ENCODE data around the gene CNOT2.

Gene CNOT2

DNA sequence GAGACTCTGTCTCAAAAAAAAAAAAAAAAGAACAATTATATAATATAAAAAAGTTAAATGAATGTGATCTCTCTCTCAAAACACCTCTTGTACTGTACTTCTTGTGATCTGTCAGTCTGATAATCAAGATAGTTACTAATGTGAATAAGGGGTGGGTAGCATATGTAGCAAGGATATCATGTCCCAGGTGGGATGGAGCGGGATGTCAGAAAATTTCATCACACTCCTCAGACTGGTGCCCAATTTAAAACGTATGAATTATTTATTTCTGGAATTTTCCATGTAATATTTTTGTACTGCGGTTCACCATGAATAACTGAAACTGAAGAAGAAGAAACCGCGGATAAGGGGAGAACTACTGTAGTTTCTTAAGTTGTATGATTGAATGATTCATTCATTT, 11.0 kb downstream of the CNOT2 start:
- H3K27ac ChIP-seq (replicated peaks) = no peak overlapping the region
- H3K4me3 ChIP-seq (replicated peaks; ENCODE audit: insufficient read depth, low read length) = no peak overlapping the region
- no peak for DNase-seq (ENCODE audit: low read depth in 1 of 2, low spot score in 1 of 2)
- TF ChIP-seq GABPA (IDR thresholded peaks at IDR 0.05; ENCODE audit: low read depth) (no peak), SPI1 (IDR thresholded peaks at IDR 0.05; ENCODE audit: borderline replicate concordance, low read depth) (no peak), POLR2AphosphoS5 (IDR thresholded peaks at IDR 0.05; ENCODE audit: low read depth) (no peak)
- TF ChIP-seq, protein P1, sequence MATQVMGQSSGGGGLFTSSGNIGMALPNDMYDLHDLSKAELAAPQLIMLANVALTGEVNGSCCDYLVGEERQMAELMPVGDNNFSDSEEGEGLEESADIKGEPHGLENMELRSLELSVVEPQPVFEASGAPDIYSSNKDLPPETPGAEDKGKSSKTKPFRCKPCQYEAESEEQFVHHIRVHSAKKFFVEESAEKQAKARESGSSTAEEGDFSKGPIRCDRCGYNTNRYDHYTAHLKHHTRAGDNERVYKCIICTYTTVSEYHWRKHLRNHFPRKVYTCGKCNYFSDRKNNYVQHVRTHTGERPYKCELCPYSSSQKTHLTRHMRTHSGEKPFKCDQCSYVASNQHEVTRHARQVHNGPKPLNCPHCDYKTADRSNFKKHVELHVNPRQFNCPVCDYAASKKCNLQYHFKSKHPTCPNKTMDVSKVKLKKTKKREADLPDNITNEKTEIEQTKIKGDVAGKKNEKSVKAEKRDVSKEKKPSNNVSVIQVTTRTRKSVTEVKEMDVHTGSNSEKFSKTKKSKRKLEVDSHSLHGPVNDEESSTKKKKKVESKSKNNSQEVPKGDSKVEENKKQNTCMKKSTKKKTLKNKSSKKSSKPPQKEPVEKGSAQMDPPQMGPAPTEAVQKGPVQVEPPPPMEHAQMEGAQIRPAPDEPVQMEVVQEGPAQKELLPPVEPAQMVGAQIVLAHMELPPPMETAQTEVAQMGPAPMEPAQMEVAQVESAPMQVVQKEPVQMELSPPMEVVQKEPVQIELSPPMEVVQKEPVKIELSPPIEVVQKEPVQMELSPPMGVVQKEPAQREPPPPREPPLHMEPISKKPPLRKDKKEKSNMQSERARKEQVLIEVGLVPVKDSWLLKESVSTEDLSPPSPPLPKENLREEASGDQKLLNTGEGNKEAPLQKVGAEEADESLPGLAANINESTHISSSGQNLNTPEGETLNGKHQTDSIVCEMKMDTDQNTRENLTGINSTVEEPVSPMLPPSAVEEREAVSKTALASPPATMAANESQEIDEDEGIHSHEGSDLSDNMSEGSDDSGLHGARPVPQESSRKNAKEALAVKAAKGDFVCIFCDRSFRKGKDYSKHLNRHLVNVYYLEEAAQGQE (IDR thresholded peaks at IDR 0.05; ENCODE audit: insufficient replicate concordance, low read depth) = no peak
- TF ChIP-seq, protein P2, sequence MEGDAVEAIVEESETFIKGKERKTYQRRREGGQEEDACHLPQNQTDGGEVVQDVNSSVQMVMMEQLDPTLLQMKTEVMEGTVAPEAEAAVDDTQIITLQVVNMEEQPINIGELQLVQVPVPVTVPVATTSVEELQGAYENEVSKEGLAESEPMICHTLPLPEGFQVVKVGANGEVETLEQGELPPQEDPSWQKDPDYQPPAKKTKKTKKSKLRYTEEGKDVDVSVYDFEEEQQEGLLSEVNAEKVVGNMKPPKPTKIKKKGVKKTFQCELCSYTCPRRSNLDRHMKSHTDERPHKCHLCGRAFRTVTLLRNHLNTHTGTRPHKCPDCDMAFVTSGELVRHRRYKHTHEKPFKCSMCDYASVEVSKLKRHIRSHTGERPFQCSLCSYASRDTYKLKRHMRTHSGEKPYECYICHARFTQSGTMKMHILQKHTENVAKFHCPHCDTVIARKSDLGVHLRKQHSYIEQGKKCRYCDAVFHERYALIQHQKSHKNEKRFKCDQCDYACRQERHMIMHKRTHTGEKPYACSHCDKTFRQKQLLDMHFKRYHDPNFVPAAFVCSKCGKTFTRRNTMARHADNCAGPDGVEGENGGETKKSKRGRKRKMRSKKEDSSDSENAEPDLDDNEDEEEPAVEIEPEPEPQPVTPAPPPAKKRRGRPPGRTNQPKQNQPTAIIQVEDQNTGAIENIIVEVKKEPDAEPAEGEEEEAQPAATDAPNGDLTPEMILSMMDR (IDR thresholded peaks at IDR 0.05; ENCODE audit: insufficient read depth, low read length) = no peak
- H3K27me3 ChIP-seq (ENCODE audit: insufficient read depth, poor library complexity, severe bottlenecking) = no peaks in the 10 kb centered on the region

DNA sequence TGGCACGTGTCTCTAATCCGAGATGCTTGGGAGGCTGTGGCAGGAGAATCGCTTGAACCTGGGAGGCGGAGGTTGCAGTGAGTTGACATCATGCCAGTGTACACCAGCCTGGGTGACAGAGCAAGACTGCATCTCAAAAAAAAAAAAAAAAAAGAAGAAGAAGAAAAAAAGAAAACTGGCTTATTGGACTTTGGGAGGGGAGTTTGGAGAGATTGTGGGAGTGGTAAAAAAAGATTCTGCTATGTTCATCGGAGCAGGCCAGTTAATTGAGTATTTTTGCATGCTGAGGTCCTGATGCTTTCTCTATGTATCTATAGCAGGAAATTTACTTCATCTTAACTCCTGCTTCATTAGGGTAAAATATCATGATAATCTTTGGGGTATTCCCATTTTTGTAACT, 11.6 kb downstream of the CNOT2 start:
- H3K4me3 ChIP-seq (replicated peaks; ENCODE audit: insufficient read depth, low read length) = no peak overlapping the region
- no peak overlapping the region for H3K27ac ChIP-seq (replicated peaks)
- TF ChIP-seq GABPA (IDR thresholded peaks at IDR 0.05; ENCODE audit: low read depth) = no peak
- TF ChIP-seq, protein P1 (IDR thresholded peaks at IDR 0.05; ENCODE audit: insufficient replicate concordance, low read depth) = no peak
- no peak for TF ChIP-seq POLR2AphosphoS5 (IDR thresholded peaks at IDR 0.05; ENCODE audit: low read depth)
- TF ChIP-seq SPI1 (IDR thresholded peaks at IDR 0.05; ENCODE audit: borderline replicate concordance, low read depth) = no peak
- TF ChIP-seq, protein P2 (IDR thresholded peaks at IDR 0.05; ENCODE audit: insufficient read depth, low read length) = no peak
- H3K27me3 ChIP-seq (ENCODE audit: insufficient read depth, poor library complexity, severe bottlenecking) = no peaks in the 10 kb centered on the region
- DNase-seq (ENCODE audit: low read depth in 1 of 2, low spot score in 1 of 2) = no peak

DNA sequence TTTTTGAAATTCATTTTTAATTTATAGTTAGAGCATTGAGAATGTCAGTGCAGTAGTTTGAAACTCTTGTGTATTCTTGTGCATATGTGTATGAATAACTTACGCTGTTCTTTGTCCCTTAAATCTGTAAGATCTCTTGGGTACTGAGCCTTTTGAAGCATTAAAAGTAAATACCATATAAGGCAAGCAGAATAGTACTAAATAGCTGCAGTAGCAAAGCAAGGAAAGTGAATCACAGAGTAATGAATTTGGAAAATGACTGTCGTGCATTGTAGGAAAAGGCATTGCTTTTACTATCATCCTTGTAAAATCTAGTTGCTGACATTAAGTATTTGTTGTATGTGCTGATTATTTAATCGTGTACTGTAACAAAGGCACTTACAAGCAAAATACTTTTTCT, 12.1 kb downstream of the CNOT2 start:
- no peak overlapping the region for H3K27ac ChIP-seq (replicated peaks)
- H3K4me3 ChIP-seq (replicated peaks; ENCODE audit: insufficient read depth, low read length) = no peak overlapping the region
- TF ChIP-seq, protein P2 (IDR thresholded peaks at IDR 0.05; ENCODE audit: insufficient read depth, low read length) = no peak
- TF ChIP-seq SPI1 (IDR thresholded peaks at IDR 0.05; ENCODE audit: borderline replicate concordance, low read depth) (no peak), POLR2AphosphoS5 (IDR thresholded peaks at IDR 0.05; ENCODE audit: low read depth) (no peak), GABPA (IDR thresholded peaks at IDR 0.05; ENCODE audit: low read depth) (no peak)
- TF ChIP-seq, protein P1 (IDR thresholded peaks at IDR 0.05; ENCODE audit: insufficient replicate concordance, low read depth) = no peak
- no peaks in the 10 kb centered on the region for H3K27me3 ChIP-seq (ENCODE audit: insufficient read depth, poor library complexity, severe bottlenecking)
- no peak for DNase-seq (ENCODE audit: low read depth in 1 of 2, low spot score in 1 of 2)

All from HL-60 (cell line).